AG04449 (cell line): ENCODE data around the gene NUDT4.
"Not testable (repeated sequence)": the region's sequence is repeated elsewhere in the genome, so short reads cannot be mapped to it uniquely, and the experiment has no call there.

Experiments used
- CTCF ChIA-PET: fragments of 350-600 bp; formaldehyde crosslinking; extraction: SDS; loops from one replicate; lab custom pipeline; 2021; ENCODE audit warnings: antibody characterized with exemption; lab: Yijun Ruan, JAX
- POLR2A ChIA-PET: fragments of 400-600, 350-600 bp; formaldehyde crosslinking; extraction: SDS; loops from one replicate; lab custom pipeline; 2020; ENCODE audit warnings: antibody characterized with exemption, inconsistent platforms; lab: Yijun Ruan, JAX
- DNase-seq: peaks from one replicate; pipeline ENCODE4 v3.0.0-alpha.2; 2010; ENCODE audit warnings: low read depth, low spot score
- H3K4me3 ChIP-seq: 2 replicates; pipeline ENCODE4 v1.5.1; 2011; ENCODE audit warnings: low read depth, mild to moderate bottlenecking, control low read depth, low read length
- CTCF ChIP-seq: IDR thresholded peaks from one replicate; pipeline ENCODE4 v1.5.1; 2011; ENCODE audit warnings: mild to moderate bottlenecking, moderate library complexity, low read length, control low read depth, inconsistent platforms; ENCODE audit not compliant: insufficient read depth; ENCODE audit errors: missing control alignments

The NUDT4 gene

DNA sequence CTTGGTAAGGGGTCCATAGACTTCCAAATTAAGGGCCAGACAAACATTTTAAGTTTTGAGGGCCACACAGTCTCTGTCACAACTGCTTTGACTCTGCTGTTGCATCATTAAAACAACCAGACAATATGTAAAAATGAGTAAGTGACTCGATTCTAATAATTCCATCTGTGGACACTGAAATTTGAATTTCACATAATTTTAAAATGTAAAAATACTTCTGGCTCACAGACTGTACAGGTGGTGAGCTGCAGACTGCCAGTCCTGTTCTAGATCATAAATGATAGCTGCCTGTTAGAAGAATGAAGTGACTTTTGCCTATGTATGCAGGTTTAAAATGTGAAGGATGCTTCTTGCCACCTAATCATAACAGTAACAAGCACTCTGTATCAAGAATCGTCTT lies 15.7 kb downstream of the NUDT4 start:
- ChIA-PET POLR2A (no interaction called here), CTCF (interaction anchor here (0.6 to 2.0 kb wide), 3 partner anchors 12 to 1819 kb away, joined by 3 to 5 read pairs (median 4); no protein-coding TSS in a partner anchor)
- no peak for DNase-seq
- no peak overlapping the region for H3K4me3 ChIP-seq
- no peak for TF ChIP-seq CTCF

DNA sequence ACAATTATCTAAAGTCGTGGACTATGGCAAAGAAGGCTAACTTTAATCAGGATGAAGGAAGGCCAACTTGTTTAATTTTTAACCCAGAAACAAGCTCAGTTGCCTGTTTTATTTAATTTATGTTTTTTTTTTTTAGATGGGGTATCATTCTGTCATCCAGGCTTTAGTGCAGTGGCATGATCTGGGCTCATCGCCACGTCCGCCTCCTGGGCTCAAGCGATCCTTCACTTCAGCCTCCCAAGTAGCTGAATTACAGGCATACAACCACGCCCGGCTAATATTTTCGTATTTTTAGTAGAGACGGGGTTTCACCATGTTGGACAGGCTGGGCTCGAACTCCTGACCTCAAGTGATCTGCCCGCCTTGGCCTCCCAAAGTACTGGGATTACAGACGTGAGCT lies 19.7 kb downstream of the NUDT4 start:
- DNase-seq = no peak
- ChIA-PET POLR2A (interaction anchor here (0.7 kb wide), 1 partner anchor 154 kb away, joined by 5 read pairs; no protein-coding TSS in a partner anchor), CTCF (interaction anchor here (0.6 to 4.1 kb wide), 63 partner anchors 8 to 706 kb away, joined by 3 to 112 read pairs (median 4); no protein-coding TSS in a partner anchor)
- no peak for TF ChIP-seq CTCF
- no peak overlapping the region for H3K4me3 ChIP-seq

- CTCF ChIA-PET = interaction anchor here (1.3 to 4.1 kb wide), 5 partner anchors 9 to 424 kb away, joined by 4 to 112 read pairs (median 21); no protein-coding TSS in a partner anchor
- DNase-seq, H3K4me3 ChIP-seq, POLR2A ChIA-PET: not testable (repeated sequence)
These were observed 21.6 kb downstream of the NUDT4 start for GRCh38 chr12:93399183-93399863.

GRCh38 chr12:93402333-93403311 lies 24.9 kb downstream of the NUDT4 start:
- ChIA-PET POLR2A (interaction anchor here (1.3 kb wide), 1 partner anchor 699 kb away, joined by 3 read pairs; no protein-coding TSS in a partner anchor), CTCF (interaction anchor here (2.4 to 5.2 kb wide), 2 partner anchors 17 to 415 kb away, joined by 11 to 31 read pairs; no protein-coding TSS in a partner anchor)
- no peak for DNase-seq
- no peak overlapping the region for H3K4me3 ChIP-seq
- TF ChIP-seq CTCF = no peak

- DNase-seq = no peak
- ChIA-PET POLR2A (interaction anchor here (1.3 kb wide), 1 partner anchor 698 kb away, joined by 3 read pairs; no protein-coding TSS in a partner anchor), CTCF (interaction anchor here (0.6 to 5.2 kb wide), 5 partner anchors 8 to 699 kb away, joined by 3 to 31 read pairs (median 11); no protein-coding TSS in a partner anchor)
- TF ChIP-seq CTCF = no peak
- H3K4me3 ChIP-seq = no peak overlapping the region
These were observed 26.5 kb downstream of the NUDT4 start for GRCh38 chr12:93403988-93404803.
